H1 (cell line): ENCODE measurements around the gene ZFAND6. TPM values are rescaled to one million over a fixed set of nuclear protein-coding genes. Genes with fewer than 3 reads are reported as not detected.
A peak's percentile ranks its signal among the peaks of the same experiment; 100 is the strongest.

Experiments
- POLR2A ChIP-seq, 2 experiments: IDR thresholded peaks; 1 replicate in 1 of 2; 2 replicates in 1 of 2; pipeline ENCODE4 v1.6.1; 2011; ENCODE audit warnings: low read depth in 2 of 2, low read length in 2 of 2, mild to moderate bottlenecking in 2 of 2; ENCODE audit errors: control extremely low read depth in 1 of 2
- RBBP5 ChIP-seq: IDR thresholded peaks from 2 replicates; pipeline ENCODE4 v1.7.1; 2012; ENCODE audit warnings: low read depth, mild to moderate bottlenecking, inconsistent platforms, low read length, moderate library complexity, borderline replicate concordance
- polyA plus RNA-seq, 7 experiments: library from polyadenylated mRNA; depleted of rRNA in 3 of 7; stranded (reverse) in 5 of 7; unstranded in 2 of 7; fragments of >200 nt in 5 of 7; fragments of 200-250 nt in 2 of 7; gene quantifications; 1 replicate in 5 of 7; 2 replicates in 1 of 7; 4 replicates in 1 of 7; pipeline versions ENCODE4 v1.2.1 to v1.2.3, GENCODE V29; 2011 to 2013; ENCODE audit warnings: missing spikeins in 2 of 7, mixed read lengths in 2 of 7
- total RNA-seq: library from RNA; stranded (reverse); fragmentation: NEBNext Ultra II Directional; extraction: Animal tissue kit (Norgen Biotek cat#: 25700); gene quantifications from 2 replicates; pipeline ENCODE4 v1.2.1, GENCODE V29; 2021
- TF ChIP-seq, protein P1 (sequence below): fragments of 300-600 bp; sonication (generic); IDR thresholded peaks from 2 replicates; pipeline ENCODE4 v1.7.1; 2012; ENCODE audit warnings: low read length, moderate library complexity, mild to moderate bottlenecking, inconsistent platforms; ENCODE audit not compliant: insufficient replicate concordance
- TF ChIP-seq, protein P2 (sequence below): IDR thresholded peaks from 2 replicates; pipeline ENCODE4 v1.6.1; 2012; ENCODE audit warnings: inconsistent platforms

ZFAND6 gene
- total and polyA plus RNA-seq, 2 of the 8 experiments (the other 6 are each of a cell fraction or from before 2014, with no cell fraction given) = 136 to 237 TPM

DNA sequence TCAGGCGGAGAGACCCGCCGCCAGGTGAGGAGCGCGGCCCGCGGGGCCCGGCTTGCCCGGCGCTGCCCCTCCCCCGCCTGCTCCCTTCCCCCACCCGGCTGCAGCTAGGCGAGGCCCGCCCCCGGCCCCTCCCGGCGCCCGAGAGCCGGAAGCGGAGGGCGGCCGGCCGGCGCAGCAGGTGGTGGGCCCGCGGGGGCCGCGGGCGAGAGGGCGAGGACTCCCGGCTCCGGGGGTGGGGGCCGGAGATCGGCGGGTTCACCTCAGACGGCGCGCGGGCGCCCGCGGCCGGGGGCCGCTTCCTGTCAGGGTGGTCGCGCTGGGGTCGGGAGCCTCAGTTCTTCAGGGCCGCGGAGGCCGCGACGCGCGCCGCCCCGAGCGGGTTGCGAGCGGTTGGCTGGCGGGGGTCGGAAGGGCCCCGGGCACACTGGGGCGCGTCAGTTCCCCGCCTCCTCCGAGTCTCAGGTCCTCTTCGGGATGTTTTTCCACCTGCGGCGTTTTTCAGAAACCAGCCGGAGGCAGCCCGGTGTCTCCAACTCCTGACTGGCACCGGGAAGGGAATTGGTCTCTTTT is 395 bp downstream of the ZFAND6 start (continued):
- TF ChIP-seq, protein P1, sequence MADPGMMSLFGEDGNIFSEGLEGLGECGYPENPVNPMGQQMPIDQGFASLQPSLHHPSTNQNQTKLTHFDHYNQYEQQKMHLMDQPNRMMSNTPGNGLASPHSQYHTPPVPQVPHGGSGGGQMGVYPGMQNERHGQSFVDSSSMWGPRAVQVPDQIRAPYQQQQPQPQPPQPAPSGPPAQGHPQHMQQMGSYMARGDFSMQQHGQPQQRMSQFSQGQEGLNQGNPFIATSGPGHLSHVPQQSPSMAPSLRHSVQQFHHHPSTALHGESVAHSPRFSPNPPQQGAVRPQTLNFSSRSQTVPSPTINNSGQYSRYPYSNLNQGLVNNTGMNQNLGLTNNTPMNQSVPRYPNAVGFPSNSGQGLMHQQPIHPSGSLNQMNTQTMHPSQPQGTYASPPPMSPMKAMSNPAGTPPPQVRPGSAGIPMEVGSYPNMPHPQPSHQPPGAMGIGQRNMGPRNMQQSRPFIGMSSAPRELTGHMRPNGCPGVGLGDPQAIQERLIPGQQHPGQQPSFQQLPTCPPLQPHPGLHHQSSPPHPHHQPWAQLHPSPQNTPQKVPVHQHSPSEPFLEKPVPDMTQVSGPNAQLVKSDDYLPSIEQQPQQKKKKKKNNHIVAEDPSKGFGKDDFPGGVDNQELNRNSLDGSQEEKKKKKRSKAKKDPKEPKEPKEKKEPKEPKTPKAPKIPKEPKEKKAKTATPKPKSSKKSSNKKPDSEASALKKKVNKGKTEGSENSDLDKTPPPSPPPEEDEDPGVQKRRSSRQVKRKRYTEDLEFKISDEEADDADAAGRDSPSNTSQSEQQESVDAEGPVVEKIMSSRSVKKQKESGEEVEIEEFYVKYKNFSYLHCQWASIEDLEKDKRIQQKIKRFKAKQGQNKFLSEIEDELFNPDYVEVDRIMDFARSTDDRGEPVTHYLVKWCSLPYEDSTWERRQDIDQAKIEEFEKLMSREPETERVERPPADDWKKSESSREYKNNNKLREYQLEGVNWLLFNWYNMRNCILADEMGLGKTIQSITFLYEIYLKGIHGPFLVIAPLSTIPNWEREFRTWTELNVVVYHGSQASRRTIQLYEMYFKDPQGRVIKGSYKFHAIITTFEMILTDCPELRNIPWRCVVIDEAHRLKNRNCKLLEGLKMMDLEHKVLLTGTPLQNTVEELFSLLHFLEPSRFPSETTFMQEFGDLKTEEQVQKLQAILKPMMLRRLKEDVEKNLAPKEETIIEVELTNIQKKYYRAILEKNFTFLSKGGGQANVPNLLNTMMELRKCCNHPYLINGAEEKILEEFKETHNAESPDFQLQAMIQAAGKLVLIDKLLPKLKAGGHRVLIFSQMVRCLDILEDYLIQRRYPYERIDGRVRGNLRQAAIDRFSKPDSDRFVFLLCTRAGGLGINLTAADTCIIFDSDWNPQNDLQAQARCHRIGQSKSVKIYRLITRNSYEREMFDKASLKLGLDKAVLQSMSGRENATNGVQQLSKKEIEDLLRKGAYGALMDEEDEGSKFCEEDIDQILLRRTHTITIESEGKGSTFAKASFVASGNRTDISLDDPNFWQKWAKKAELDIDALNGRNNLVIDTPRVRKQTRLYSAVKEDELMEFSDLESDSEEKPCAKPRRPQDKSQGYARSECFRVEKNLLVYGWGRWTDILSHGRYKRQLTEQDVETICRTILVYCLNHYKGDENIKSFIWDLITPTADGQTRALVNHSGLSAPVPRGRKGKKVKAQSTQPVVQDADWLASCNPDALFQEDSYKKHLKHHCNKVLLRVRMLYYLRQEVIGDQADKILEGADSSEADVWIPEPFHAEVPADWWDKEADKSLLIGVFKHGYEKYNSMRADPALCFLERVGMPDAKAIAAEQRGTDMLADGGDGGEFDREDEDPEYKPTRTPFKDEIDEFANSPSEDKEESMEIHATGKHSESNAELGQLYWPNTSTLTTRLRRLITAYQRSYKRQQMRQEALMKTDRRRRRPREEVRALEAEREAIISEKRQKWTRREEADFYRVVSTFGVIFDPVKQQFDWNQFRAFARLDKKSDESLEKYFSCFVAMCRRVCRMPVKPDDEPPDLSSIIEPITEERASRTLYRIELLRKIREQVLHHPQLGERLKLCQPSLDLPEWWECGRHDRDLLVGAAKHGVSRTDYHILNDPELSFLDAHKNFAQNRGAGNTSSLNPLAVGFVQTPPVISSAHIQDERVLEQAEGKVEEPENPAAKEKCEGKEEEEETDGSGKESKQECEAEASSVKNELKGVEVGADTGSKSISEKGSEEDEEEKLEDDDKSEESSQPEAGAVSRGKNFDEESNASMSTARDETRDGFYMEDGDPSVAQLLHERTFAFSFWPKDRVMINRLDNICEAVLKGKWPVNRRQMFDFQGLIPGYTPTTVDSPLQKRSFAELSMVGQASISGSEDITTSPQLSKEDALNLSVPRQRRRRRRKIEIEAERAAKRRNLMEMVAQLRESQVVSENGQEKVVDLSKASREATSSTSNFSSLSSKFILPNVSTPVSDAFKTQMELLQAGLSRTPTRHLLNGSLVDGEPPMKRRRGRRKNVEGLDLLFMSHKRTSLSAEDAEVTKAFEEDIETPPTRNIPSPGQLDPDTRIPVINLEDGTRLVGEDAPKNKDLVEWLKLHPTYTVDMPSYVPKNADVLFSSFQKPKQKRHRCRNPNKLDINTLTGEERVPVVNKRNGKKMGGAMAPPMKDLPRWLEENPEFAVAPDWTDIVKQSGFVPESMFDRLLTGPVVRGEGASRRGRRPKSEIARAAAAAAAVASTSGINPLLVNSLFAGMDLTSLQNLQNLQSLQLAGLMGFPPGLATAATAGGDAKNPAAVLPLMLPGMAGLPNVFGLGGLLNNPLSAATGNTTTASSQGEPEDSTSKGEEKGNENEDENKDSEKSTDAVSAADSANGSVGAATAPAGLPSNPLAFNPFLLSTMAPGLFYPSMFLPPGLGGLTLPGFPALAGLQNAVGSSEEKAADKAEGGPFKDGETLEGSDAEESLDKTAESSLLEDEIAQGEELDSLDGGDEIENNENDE = no peak
- TF ChIP-seq POLR2A (IDR thresholded peaks at IDR 0.05; ENCODE audit: control extremely low read depth in 1 of 2, low read depth in 2 of 2, low read length in 2 of 2) = no peak; a peak in 1 of 3 replicates
- TF ChIP-seq RBBP5 = 0 out of 2 replicates have a peak, but pooled peaks have one; percentile 31
- TF ChIP-seq, protein P2, sequence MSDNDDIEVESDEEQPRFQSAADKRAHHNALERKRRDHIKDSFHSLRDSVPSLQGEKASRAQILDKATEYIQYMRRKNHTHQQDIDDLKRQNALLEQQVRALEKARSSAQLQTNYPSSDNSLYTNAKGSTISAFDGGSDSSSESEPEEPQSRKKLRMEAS = peak; percentile 9; the same call in 1 of the 2 replicates
- TF ChIP-seq, all 59 proteins: peak for 7
